Dermis blood vessel endothelial cell (primary cell): ENCODE measurements around the gene ARHGEF26. TPM values are rescaled to one million over a fixed set of nuclear protein-coding genes. Genes with fewer than 3 reads are reported as not detected.

Experiments used
- DNase-seq: peaks from one replicate; pipeline ENCODE4 v3.0.0; 2010
- total RNA-seq: library from RNA; depleted of rRNA; stranded (reverse); fragments of >200 nt; gene quantifications from 2 replicates; pipeline ENCODE4 v1.2.3, GENCODE V29; 2014

Gene ARHGEF26
- total RNA-seq, 1 donor from 2014 or later, result 0.51 TPM

DNA sequence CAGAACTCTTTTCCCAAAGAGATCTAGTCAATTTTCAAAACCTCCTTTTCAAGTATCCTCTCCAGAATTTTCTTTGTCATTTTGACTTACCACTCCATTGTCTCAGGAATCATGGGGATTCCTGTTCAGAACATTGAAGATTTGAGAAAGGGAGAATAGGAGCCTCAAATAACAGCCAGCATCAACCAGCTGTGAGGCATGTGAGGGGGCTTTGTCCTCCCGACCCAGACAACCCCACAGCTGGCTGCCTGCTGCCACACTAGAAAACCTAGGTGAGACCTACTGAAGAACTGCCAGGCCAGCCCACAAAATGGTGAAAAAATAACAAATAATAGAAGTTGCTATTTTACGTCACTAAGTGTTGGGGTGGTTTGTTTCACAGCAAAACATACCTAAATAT is 5.9 kb upstream of the ARHGEF26 start:
- no peak for DNase-seq

DNA sequence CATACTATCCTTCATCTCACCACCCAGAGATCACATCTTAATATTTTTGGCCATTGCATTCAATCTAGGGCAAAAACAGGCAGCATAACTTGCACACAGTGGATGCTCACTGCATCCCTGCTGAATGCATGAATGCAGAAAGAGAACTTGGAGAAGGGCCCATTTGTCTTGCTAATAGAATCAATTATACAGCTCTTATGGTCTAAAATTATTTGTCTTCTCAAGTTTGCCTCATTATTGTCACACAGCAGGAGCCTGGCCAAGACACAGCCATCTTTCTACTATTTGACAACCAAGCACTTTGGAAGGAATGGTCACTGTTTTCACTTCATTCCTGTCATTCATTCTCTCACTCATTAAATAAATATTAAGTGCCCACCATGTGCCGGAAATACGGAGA is 1.2 kb upstream of the ARHGEF26 start:
- DNase-seq, result no peak

DNA sequence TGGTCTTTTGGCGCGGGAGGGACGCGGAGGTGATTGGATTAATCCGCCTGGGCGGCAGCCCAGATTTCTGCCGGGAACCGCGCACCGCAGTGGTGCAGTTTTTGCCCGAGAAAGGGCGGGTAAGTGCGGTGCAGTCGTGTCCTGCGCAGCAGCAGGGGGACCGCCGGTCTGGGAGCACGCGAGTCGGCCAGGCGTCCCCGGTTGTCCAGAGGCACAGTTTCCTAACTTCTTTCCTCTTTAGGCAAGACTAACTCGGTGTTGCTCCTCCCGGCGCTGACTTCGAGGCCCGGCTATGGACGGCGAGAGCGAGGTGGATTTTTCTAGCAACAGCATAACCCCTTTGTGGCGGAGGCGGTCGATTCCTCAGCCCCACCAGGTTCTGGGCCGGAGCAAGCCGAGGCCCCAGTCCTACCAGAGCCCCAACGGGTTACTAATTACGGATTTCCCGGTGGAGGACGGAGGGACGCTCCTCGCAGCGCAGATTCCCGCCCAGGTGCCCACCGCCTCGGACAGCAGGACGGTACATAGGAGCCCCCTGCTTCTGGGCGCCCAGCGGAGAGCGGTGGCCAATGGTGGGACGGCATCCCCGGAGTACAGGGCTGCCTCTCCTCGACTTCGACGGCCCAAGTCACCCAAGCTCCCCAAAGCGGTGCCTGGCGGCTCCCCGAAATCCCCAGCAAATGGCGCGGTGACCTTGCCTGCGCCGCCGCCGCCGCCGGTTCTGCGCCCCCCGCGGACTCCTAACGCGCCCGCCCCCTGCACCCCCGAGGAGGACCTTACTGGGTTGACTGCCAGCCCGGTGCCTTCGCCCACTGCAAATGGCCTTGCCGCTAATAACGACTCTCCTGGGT is 736 bp downstream of the ARHGEF26 start:
- peak; percentile 32 for DNase-seq

DNA sequence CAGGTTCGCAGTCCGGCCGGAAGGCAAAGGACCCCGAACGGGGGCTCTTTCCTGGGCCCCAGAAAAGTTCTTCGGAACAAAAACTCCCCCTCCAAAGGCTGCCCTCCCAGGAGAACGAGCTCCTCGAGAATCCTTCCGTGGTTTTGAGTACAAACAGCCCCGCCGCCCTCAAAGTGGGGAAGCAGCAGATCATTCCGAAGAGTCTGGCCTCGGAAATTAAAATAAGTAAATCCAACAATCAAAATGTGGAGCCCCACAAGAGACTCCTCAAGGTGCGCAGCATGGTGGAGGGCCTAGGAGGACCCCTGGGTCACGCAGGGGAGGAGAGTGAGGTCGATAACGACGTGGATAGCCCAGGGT is 1.3 kb downstream of the ARHGEF26 start:
- DNase-seq, result peak; percentile 1

DNA sequence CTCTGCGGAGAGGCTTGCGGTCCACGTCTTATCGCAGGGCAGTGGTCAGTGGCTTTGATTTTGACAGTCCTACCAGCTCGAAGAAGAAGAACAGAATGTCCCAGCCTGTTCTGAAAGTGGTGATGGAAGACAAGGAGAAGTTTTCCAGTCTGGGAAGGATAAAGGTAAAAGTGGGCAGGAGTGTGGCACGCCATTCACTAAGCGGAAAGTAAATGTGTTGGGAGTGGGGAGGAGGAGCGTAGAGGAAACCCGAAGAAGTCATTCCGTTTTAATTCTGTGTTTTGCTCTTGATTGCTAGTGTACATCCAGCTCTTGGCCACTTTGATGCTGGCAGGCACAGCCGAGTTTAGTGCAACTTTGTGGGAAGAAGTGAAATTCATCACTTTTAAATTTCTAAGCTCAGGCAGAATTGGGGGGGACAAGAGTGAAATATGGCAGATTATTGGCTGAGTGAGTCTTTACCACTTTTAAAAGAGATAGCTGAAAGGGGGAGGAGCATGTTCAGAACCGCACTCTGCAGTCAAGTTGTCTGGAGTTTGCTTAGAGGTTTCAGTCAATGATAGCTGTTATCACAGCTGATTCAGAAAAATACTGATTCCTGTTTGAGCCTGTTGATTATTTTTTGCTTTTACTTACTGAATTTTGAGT is 1.8 kb downstream of the ARHGEF26 start:
- DNase-seq, result peak; percentile 19

DNA sequence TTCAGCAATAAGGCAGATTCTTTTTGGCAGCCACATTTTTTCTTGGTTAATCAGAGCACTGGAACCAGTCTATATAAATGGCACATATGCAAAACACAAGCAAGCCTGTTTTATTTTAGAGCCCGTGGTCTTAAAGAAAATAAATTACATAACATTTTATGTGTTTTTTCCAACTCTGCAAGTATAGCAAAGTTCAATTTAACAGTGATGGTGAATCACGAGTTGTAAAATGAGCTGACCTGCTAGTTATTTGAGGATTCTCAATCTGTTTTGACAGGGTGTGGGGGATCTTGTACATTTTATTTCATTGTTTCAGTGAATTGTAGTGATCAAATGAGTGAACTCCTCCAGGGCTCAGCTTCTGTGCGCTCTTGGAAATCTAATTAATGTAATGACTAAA is 2.7 kb downstream of the ARHGEF26 start:
- DNase-seq, result no peak

DNA sequence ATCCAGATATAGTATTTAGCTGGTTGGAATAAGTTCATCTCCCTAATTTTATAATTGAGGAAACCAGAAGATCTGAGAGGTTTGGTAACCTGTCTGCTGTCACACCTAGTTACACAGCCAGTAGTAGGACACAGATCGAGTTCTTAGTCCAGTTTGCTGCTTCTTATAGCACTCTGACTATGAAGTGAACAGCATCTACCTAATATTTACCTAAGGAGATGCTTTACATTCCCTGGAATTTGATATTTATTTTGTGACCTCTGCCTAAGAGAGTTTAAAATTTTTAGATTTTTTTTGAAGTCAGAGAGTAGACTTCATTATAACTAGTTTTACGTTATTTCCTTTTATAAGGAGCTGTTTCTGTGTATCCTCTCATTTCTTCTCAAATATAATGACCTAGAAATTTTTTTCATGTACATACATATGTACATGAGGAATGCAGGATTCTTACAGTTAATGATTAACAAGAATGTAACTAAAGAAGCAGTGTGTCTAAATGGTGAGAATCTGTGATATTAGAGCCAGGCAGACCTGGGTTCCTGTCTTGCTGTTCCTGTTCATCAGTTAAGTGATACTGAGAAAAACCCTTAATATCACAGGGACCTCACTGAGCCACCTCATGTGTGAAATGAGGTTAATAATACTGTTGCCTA is 4.3 kb downstream of the ARHGEF26 start:
- no peak for DNase-seq

DNA sequence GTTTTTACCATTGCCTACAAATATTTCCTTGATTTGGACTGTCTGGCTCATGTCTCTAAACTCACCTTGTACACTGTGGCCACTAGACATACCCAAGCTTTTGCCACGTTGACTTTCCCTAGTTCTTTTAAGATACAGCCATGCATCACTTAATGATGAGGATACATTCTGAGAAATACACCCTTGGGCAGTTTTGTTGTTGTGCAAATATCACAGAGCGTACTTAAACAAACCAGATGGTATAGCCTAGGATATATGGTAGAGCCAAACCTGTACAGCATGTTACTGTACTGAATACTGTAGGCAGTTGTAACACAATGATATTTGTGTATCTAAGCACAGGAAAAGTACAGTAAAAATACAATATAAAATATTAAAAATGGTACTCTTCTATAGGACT is 5.5 kb downstream of the ARHGEF26 start:
- DNase-seq, result no peak

DNA sequence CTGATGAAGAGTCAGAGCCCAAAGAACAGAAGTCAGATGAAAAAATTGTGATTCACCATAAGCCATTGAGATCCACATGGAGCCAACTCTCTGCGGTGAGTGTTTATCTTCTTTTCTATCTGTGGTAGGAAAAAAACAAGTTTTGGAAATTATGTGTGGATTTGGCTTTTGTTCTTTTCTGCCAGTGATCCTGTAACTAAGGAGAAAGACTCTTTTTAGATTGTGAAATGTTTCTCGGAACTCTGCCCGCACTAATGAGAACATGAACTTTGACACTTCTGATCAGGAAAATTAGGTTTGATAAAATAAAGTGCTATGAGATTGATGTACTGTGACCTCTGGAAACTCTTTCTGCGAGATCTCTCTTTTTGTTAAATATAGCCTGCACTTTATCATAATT is 8.4 kb downstream of the ARHGEF26 start:
- no peak for DNase-seq

DNA sequence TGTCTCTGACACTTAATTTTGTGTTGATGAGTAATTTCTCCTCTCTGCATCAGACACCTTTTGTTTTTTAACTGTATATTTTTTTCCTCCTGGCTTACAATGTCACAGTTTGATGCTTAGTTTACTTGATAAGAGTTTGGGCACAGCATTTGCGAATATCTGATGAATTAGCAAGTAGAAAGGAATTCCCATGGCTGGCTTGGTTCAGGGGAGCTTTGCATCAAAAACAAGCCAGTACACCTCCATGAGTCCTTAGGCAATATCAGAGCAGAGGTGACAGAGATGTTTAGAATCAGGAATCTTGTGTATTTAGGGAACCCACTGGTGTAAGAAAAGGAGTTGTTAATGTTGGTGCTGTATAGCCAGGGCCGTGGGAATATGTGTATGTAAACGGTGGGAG is 9.3 kb downstream of the ARHGEF26 start:
- no peak for DNase-seq

DNA sequence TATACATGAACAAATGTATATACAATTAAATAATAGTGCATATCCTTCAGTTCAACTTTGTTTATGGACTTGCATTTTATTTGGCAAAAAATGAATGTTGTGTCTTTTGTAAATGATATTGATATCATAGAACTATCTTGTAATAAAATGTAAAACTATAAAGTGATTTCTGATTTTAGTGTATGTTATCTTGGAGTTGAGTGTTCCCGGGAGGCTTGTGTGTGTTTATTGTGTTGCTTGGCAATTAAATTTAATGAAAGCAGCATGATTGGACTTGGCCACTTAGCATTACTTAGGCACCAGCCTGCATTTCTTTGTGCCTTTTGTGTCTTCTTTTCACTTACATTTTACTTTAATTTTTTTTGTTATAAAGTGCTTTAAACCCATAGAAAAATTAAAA is 10.6 kb downstream of the ARHGEF26 start:
- no peak for DNase-seq

DNA sequence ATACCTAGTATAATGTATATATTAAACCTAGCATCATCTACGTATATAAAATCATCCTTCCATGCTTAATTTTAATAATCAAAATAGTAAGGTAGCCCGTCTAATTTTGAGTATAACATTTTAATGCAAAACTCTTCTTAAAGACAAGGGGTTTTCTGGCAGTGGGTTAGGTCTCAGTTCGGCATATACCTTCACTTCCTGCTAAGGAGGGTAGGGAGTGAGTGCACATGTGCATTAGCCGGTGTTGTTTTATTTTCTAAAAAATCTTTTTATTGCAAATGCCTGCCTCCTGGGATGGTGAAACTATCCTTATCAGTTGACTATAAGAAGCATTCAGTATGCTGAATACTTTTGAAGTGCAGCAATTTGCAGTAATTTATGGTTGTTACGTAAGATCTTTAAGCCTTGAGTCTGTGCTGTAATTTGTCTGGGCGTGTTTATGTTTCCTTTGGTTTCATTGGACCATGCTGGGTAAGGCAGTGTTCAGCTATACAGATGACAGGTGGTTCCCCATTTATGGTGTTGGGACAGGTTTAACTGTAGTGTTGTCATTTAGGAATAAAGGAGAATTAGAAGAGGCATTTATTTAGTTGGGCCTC is 11.7 kb downstream of the ARHGEF26 start:
- no peak for DNase-seq

DNA sequence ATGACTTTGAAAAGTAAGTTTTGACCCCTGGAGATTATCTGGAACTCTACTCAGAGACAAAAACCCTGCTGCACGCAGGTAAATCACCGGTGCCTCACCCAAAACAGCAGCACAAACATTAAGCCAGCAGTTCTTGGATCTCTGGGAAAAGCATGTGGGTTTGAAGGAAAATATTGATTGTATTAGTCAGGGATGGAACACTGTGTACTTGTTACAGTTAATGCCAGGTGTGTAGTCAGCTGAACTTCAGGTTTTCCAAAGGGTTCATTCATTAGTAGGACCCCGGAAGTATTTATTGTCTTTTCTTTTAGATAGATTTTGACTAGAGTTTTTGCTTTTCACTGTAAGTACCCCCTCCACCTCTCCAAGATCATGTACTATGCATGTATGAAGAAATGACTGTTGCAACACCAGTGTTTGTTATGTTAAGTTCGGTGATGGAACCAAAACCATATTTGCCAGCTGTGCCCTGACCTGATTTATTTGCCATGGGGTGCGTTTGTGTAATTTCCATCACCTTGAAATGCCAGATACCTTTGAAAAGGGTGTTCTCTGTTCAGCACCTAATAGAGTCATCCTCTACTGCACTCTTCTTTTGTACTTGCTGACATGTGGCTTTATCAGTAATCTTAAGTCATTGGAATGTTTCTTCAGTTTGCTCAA is 14.5 kb downstream of the ARHGEF26 start:
- no peak for DNase-seq

DNA sequence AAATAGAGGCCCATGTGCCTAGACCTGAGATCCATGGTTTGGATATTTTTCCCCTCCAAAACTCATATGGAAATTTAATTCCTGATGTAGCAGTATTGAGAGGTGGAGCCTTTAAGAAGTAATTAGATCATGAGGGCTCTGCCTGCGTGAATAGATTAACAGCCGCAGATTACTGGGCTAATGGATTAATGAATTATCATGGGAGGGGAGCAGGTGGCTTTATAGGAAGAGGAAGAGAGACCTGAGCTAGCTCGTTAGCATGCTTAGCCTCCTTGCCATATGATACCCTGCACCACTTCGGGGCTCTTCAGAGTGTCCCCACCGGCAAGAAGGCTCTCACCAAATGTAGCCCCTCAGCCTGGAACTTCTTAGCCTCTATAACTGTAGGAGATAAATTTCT is 15.8 kb downstream of the ARHGEF26 start:
- DNase-seq, result no peak

DNA sequence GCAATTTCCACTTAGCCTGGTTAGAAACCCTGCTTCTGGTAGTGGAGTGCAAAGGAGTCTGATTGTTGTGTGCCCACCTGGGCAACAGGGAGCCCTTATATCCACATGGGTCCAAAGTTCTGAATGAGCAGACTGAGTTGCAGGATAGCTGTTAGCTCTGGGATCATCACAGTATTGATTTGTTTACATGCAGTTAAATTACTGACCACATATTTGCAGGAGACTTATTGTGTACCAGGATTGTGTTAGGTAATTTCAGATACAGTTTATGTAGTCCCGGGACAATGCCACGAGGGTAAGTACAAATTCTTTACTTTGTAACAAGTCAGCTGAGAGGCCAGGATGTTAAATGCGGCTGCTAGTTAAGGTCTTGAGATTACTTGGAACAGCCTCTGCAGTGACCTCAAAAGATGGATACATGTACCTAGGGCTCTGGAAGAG is 18.8 kb downstream of the ARHGEF26 start:
- DNase-seq, result no peak

DNA sequence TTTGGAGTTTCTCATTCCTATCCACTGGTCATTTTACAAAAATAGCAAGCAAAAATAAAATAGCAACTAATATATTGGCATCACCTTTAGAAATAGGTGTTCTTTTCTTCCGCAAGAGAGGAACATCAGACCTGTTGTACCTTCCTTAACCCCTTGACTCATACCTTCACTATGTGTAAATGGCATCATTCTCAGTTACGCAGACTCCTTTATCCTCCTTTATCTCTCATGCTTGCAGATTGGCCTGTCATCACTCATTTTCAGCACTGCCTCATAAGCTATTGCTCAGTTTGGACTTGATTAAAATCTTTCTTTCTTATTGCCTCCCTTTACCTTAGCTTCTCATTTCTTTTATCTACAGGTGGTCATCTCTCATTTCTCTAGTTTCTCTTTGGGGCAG is 21.4 kb downstream of the ARHGEF26 start:
- DNase-seq, result no peak

DNA sequence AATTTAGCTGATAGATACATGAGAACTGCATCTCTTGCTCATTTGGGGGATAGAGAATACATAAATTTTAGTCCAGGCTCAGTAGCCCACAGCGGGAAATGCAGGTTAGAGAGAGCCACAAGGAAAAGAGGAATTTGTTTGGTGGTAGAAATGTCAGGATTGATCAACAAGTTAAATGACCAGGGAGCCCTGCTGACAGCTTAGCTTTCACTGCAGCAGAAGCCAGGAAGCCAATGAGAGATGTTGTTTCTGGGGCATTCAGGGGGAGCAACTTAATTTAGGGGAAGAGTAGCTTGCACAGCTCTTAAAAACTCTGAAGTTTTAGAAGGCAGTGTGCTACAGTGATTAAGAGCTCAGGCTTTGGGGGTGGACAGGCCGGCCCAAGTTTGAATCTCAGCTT is 22.7 kb downstream of the ARHGEF26 start:
- no peak for DNase-seq

DNA sequence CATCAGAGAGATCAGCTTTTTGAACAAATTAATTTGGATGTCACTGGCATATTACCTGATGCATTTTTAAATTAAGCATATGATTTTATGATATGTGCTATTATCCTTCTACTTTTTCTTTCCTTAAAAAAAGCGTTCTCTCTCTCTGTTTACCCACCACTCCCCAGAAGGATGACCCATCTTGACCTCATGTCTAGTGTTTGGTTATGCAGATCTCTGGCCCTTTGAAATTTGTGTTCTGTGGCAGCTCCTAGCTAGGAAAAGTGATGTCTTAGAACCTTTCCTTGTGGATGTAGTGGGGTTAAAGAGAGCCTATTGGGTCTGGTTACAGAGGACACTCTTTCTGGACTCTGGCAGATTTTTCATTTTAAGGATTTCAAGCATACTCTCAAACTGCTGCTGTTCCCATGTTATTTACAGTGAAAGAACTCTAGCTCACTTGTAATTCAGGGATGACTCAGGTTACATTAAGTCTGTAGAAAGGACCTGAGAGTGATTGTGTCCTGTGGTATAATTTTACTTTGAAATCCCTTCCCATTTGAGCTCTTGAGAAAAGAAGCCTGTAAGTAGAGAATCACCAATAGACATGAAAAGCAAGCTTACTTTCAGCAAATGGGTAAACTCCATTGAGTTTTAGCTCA is 23.8 kb downstream of the ARHGEF26 start:
- DNase-seq, result no peak

DNA sequence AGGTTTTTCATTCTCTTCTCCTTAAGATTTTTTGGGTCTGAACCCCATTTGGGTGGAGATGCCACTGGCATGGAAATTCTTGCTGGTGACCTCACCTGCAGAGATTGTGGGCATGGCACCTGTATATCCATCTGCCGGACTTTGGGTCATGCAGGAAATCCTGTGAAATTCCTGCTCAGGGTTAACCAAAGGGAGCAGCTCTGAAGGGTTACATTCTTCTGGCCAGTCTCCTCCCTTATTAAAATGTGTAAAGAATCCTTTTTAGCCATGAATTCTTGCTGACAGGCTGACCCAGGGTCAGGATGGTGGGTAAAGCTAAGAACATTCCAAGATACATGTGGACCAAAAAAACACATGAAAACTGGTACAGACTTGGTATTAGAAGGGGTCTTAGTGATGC is 27.4 kb downstream of the ARHGEF26 start:
- DNase-seq, result peak; percentile 3

DNA sequence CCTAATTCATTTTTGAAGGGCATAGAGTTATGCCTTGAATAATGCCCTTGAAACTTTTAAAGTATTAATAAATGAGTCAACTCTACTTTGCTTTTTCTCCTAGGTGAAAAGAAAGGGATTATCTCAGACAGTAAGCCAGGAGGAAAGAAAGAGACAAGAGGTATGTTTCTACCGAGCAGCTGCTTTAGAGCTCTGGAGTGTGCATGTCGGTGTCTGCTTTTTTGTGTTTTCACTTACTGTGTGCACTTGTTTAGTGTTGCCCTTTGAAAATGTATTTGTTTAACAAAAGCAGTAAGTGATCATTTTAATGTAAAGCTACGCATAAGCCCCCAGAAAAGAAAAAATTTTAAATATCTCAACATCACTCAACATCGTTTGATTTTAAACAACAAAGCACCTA is 28.1 kb downstream of the ARHGEF26 start:
- DNase-seq, result no peak

DNA sequence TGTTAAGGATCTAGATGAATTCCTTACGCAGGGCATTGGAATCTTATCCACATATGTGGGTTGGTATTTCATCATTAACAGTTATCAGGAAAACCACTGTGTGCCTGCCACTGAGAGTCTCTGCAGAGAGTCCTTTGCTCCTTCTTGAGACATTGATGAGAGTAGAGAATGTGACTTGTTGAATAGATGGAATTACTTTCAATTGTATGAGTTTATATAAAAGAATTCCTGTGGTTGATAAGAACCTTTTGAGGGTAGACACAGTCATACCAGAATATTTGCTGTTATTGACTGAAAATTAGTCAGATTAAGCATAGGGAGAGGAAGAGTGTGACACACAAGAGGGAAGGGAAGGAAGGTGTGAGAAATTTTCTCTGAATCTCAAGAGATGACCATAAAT is 30.8 kb downstream of the ARHGEF26 start:
- DNase-seq, result no peak

DNA sequence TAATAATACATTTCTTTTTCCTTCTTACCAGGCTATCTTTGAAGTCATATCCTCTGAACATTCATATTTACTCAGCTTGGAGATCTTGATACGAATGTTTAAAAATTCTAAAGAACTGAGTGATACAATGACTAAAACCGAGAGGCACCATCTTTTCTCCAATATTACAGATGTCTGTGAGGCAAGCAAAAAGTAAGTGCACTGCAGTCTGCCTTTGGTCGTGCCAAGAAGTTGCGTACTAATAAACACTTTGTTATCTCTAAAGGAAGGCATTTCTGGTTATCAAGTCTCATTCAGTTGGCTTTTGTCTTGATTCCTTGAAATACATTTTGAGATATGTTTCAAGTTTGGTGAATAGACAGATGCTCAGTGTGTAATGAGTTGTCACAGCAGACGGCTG is 31.6 kb downstream of the ARHGEF26 start:
- no peak for DNase-seq
